RWPE1 (cell line): ENCODE measurements around the gene KRI1.

ENCODE experiments used
- CTCF ChIA-PET: fragments of 350-600 bp; sonication (Branson Sonifier 250); formaldehyde crosslinking; extraction: SDS; loops from one replicate; lab custom pipeline; 2021; lab: Yijun Ruan, JAX
- POLR2A ChIA-PET: fragments of 400-600 bp; formaldehyde crosslinking; extraction: SDS; loops from one replicate; lab custom pipeline; 2020; ENCODE audit warnings: antibody characterized with exemption; ENCODE audit not compliant: low non-redundant PET; lab: Yijun Ruan, JAX
- DNase-seq: peaks from one replicate; pipeline ENCODE4 v3.0.0; 2012; ENCODE audit warnings: low spot score
- H3K27ac ChIP-seq: fragments of 450-650 bp; 2 replicates; pipeline ENCODE4 v1.5.1; 2017
- CTCF ChIP-seq: fragments of 450-650 bp; conservative IDR thresholded peaks from 2 replicates; pipeline ENCODE4 v1.5.1; 2017; ENCODE audit warnings: low read depth, mild to moderate bottlenecking

Gene KRI1

GRCh38 chr19:10568062-10568825 lies 2.4 kb upstream of the KRI1 start:
- no peak for TF ChIP-seq CTCF
- ChIA-PET POLR2A (no interaction called here), CTCF (interaction anchor here (0.9 to 1.9 kb wide), 2 partner anchors 13 to 76 kb away, joined by 3 to 7 read pairs; no protein-coding TSS in a partner anchor)
- H3K27ac ChIP-seq, result peak overlapping the region; percentile 90
- no peak for DNase-seq

GRCh38 chr19:10567656-10568055 lies 1.8 kb upstream of the KRI1 start:
- no peak for DNase-seq
- peak overlapping the region; percentile 90 for H3K27ac ChIP-seq
- ChIA-PET POLR2A (no interaction called here), CTCF (interaction anchor here (0.9 to 1.9 kb wide), 2 partner anchors 12 to 77 kb away, joined by 3 to 7 read pairs; no protein-coding TSS in a partner anchor)
- no peak for TF ChIP-seq CTCF

- H3K27ac ChIP-seq, result peak overlapping the region; percentile 89
Measured at GRCh38 chr19:10566658-10567410, 1.0 kb upstream of the KRI1 start.

GRCh38 chr19:10566408-10566657 lies 523 bp upstream of the KRI1 start:
- no peak for TF ChIP-seq CTCF
- ChIA-PET CTCF (interaction anchor here (0.6 to 0.8 kb wide), 2 partner anchors 23 to 149 kb away, joined by 3 read pairs; no protein-coding TSS in a partner anchor), POLR2A (interaction anchor here (0.7 to 0.8 kb wide), 2 partner anchors 30 to 66 kb away, joined by 3 to 9 read pairs; no protein-coding TSS in a partner anchor)
- H3K27ac ChIP-seq, result peak overlapping the region; percentile 89
- DNase-seq, result no peak

More at GRCh38 chr19:10566658-10567410, 1.0 kb upstream of the KRI1 start:
- ChIA-PET POLR2A (no interaction called here), CTCF (interaction anchor here (0.8 to 1.9 kb wide), 2 partner anchors 78 to 149 kb away, joined by 3 to 7 read pairs; no protein-coding TSS in a partner anchor)
- no peak for DNase-seq
- TF ChIP-seq CTCF, result no peak

DNA sequence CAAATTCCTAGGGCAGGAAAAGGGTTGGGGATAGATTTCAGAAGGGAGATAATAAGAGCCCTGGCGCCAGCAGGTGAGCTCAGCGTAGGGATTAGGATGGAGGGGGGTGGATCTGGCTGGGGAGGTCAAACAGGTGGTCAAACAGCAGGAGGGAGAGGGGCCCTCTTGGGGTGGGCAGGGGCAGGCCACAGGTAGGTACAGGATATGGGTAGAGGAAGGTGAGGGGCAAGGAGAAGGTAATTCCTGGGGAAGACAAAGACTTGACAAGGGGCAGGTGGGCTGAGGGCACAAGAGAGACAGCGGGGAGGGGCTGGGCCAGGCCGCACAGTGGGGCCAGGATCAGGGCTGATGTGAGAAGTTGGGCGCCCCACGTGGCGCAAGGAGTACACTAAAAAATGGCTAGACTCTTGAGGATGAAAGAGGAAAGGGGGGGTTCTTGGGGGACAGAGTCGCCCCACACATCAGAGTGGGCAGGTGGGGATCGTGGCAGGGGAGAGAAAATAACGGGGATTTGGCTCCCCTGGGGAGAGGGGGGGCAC lies 713 bp downstream of the KRI1 start:
- peak; percentile 66 for DNase-seq
- peak overlapping the region; percentile 89 for H3K27ac ChIP-seq
- POLR2A ChIA-PET, result no interaction called here
- CTCF ChIA-PET, result interaction anchor here (0.6 kb wide), 2 partner anchors 9 to 13 kb away, joined by 4 read pairs; no protein-coding TSS in a partner anchor
- TF ChIP-seq CTCF, result peak; percentile 61

- TF ChIP-seq CTCF, result no peak
- no peak for DNase-seq
- CTCF ChIA-PET, result interaction anchor here (0.9 to 1.1 kb wide), 2 partner anchors 21 to 146 kb away, joined by 3 read pairs; no protein-coding TSS in a partner anchor
- POLR2A ChIA-PET, result no interaction called here
- peak overlapping the region; percentile 96 for H3K27ac ChIP-seq
Measured at GRCh38 chr19:10562609-10563008, 3.2 kb downstream of the KRI1 start.
